Fibroblast of skin of right quadriceps (primary cell): ENCODE data around the gene JADE1.

Experiments
- DNase-seq: peaks from one replicate; pipeline ENCODE4 v3.0.0-alpha.2; 2013

The JADE1 gene

GRCh38 chr4:128810871-128811570, 1.5 kb downstream of the JADE1 start:
- peak; percentile 88 for DNase-seq

GRCh38 chr4:128811571-128812441, 2.3 kb downstream of the JADE1 start:
- DNase-seq = peak; percentile 94

GRCh38 chr4:128812442-128813235, 3.1 kb downstream of the JADE1 start:
- DNase-seq = peak; percentile 86

- no peak for DNase-seq
These were observed 4.5 kb downstream of the JADE1 start for GRCh38 chr4:128813965-128814364.

GRCh38 chr4:128818442-128818841, 8.9 kb downstream of the JADE1 start:
- no peak for DNase-seq

- no peak for DNase-seq
These were observed 9.7 kb downstream of the JADE1 start for GRCh38 chr4:128819082-128819742.

GRCh38 chr4:128820671-128821070, 11.2 kb downstream of the JADE1 start:
- DNase-seq = no peak

- DNase-seq = no peak
These were observed 11.7 kb downstream of the JADE1 start for GRCh38 chr4:128821151-128821550.

- DNase-seq = peak; percentile 98
These were observed 13.6 kb downstream of the JADE1 start for GRCh38 chr4:128823025-128823661.

- DNase-seq = peak; percentile 19
These were observed 15.7 kb downstream of the JADE1 start for GRCh38 chr4:128825226-128825625.

- DNase-seq = no peak
These were observed 17.8 kb downstream of the JADE1 start for GRCh38 chr4:128827296-128827695.

GRCh38 chr4:128830906-128831503, 21.5 kb downstream of the JADE1 start:
- DNase-seq = no peak

GRCh38 chr4:128831531-128832242, 22.2 kb downstream of the JADE1 start:
- peak; percentile 22 for DNase-seq

- DNase-seq = no peak
These were observed 22.7 kb downstream of the JADE1 start for GRCh38 chr4:128832243-128832625.

- no peak for DNase-seq
These were observed 26.2 kb downstream of the JADE1 start for GRCh38 chr4:128835498-128836222.

- no peak for DNase-seq
These were observed 27.7 kb downstream of the JADE1 start for GRCh38 chr4:128837198-128837597.

- no peak for DNase-seq
These were observed 28.2 kb downstream of the JADE1 start for GRCh38 chr4:128837679-128838078.

GRCh38 chr4:128840711-128841318, 31.3 kb downstream of the JADE1 start:
- DNase-seq = no peak

- no peak for DNase-seq
These were observed 31.9 kb downstream of the JADE1 start for GRCh38 chr4:128841402-128841801.

GRCh38 chr4:128844931-128845330, 35.4 kb downstream of the JADE1 start:
- no peak for DNase-seq
